GM12878 (cell line): ENCODE results near the gene NIPA2. TPM values are rescaled to one million over a fixed set of nuclear protein-coding genes. Genes with fewer than 3 reads are reported as not detected.

Experiments
- ATAC-seq: fragments of 200-7000 bp; cut with Tn5 transposase; 3 replicates; pipeline ENCODE4 v1.9.1; 2020; ENCODE audit warnings: mild to moderate bottlenecking, moderate library complexity
- BruUV-seq: library from RNA; stranded (reverse); fragments of 400-500 nt; replicated peaks from 2 replicates; lab custom pipeline; 2021; lab: Mats Ljungman, UMichigan
- CTCF ChIA-PET: fragments of 300-600 bp; sonication (Branson Sonifier 250); formaldehyde crosslinking; extraction: SDS; loops from one replicate; lab custom pipeline; 2021; ENCODE audit warnings: inconsistent platforms; lab: Yijun Ruan, JAX
- POLR2A ChIA-PET: fragments of 350-600 bp; formaldehyde crosslinking; extraction: SDS; loops from one replicate; lab custom pipeline; 2021; ENCODE audit warnings: inconsistent platforms; lab: Charles Lee
- RAD21 ChIA-PET: fragments of 300-600 bp; sonication (Branson Sonifier 250); formaldehyde crosslinking; loops from one replicate; lab custom pipeline; 2023; ENCODE audit warnings: antibody characterized with exemption; ENCODE audit not compliant: unreplicated experiment; lab: Charles Lee
- SMC1A ChIA-PET: fragments of 300-600 bp; sonication (Branson Sonifier 250); formaldehyde crosslinking; loops from one replicate; lab custom pipeline; 2023; ENCODE audit not compliant: unreplicated experiment, uncharacterized antibody; lab: Charles Lee
- DNase-seq: peaks from one replicate; pipeline ENCODE4 v3.0.0-alpha.2; 2011; ENCODE audit warnings: low read depth, low spot score
- FAIRE-seq: peaks from 3 replicates; lab custom pipeline; 2011; peaks lifted over from hg19 to GRCh38; lab: Jason Lieb, UNC
- H2AFZ ChIP-seq: 2 replicates; pipeline ENCODE4 v1.6.0; 2011; ENCODE audit warnings: low read depth, low read length, control low read depth; ENCODE audit not compliant: control insufficient read depth
- H3K27ac ChIP-seq: 2 replicates; pipeline ENCODE4 v1.5.1; 2011; ENCODE audit warnings: control low read depth; ENCODE audit not compliant: control insufficient read depth, insufficient read depth
- H3K27me3 ChIP-seq, 2 experiments: replicated peaks in 1 of 2; 2 replicates each; pipeline versions ENCODE4 v1.6.0 to v1.6.1; 2011; ENCODE audit warnings: low read length in 1 of 2; ENCODE audit not compliant: control insufficient read depth in 2 of 2, insufficient read depth in 2 of 2
- H3K36me3 ChIP-seq, 2 experiments: 2 replicates each; pipeline ENCODE4 v1.5.1; 2011; ENCODE audit warnings: low read length in 1 of 2; ENCODE audit not compliant: control insufficient read depth in 2 of 2, insufficient read depth in 2 of 2
- H3K4me1 ChIP-seq: 2 replicates; pipeline ENCODE4 v1.6.1; 2011; ENCODE audit warnings: mild to moderate bottlenecking, low read length, moderate library complexity, mixed read lengths; ENCODE audit not compliant: control insufficient read depth, insufficient read depth
- H3K4me2 ChIP-seq: 2 replicates; pipeline ENCODE4 v1.6.0; 2011; ENCODE audit warnings: control low read depth; ENCODE audit not compliant: control insufficient read depth, insufficient read depth
- H3K4me3 ChIP-seq: fragments of 200-600 bp; sonication (generic); 2 replicates; pipeline ENCODE4 v1.5.1; 2016
- H3K79me2 ChIP-seq: 2 replicates; pipeline ENCODE4 v1.6.0; 2011; ENCODE audit warnings: low read length; ENCODE audit not compliant: control insufficient read depth, insufficient read depth
- H3K9ac ChIP-seq: 2 replicates; pipeline ENCODE4 v1.8.0; 2011; ENCODE audit warnings: low read length, control low read depth, mixed read lengths; ENCODE audit not compliant: control insufficient read depth, insufficient read depth
- H3K9me3 ChIP-seq: replicated peaks from 3 replicates; pipeline ENCODE4 v1.5.1; 2011; ENCODE audit warnings: mild to moderate bottlenecking, low read length; ENCODE audit not compliant: control insufficient read depth, insufficient read depth
- H4K20me1 ChIP-seq: 2 replicates; pipeline ENCODE4 v1.6.0; 2011; ENCODE audit not compliant: control insufficient read depth, insufficient read depth
- ASH2L ChIP-seq: fragments of 300-600, 200-600 bp; sonication (generic); IDR thresholded peaks from 2 replicates; pipeline ENCODE4 v1.6.1; 2017; ENCODE audit warnings: low read depth, mild to moderate bottlenecking, borderline replicate concordance
- DPF2 ChIP-seq: fragments of 450-650 bp; IDR thresholded peaks from 2 replicates; pipeline ENCODE4 v1.6.1; 2017; ENCODE audit warnings: mild to moderate bottlenecking
- EZH2 ChIP-seq: IDR thresholded peaks from 2 replicates; pipeline ENCODE4 v1.6.1; 2012; ENCODE audit warnings: low read depth, mild to moderate bottlenecking, control low read depth, inconsistent platforms, low read length, borderline replicate concordance; ENCODE audit not compliant: control insufficient read depth
- FOXM1 ChIP-seq: IDR thresholded peaks from 2 replicates; pipeline ENCODE4 v1.6.1; 2012; ENCODE audit warnings: low read depth, mild to moderate bottlenecking, inconsistent platforms, low read length, moderate library complexity
- GATAD2B ChIP-seq: fragments of 450-650 bp; conservative IDR thresholded peaks from 2 replicates; pipeline ENCODE4 v1.6.1; 2017; ENCODE audit warnings: low read depth, mild to moderate bottlenecking, moderate library complexity
- IKZF2 ChIP-seq, 2 experiments: fragments of 450-650 bp; IDR thresholded peaks; 2 replicates each; pipeline ENCODE4 v1.6.1; 2017; ENCODE audit warnings: mild to moderate bottlenecking in 2 of 2, moderate library complexity in 2 of 2
- JUND ChIP-seq: IDR thresholded peaks from 2 replicates; pipeline ENCODE4 v1.6.1; 2012; ENCODE audit warnings: low read depth, mild to moderate bottlenecking, low read length, improper control_type of control experiment, moderate library complexity
- KLF5 ChIP-seq: fragments of 450-650 bp; IDR thresholded peaks from 2 replicates; pipeline ENCODE4 v1.6.1; 2014; ENCODE audit warnings: mild to moderate bottlenecking; ENCODE audit not compliant: partially characterized antibody
- MEF2A ChIP-seq: IDR thresholded peaks from 2 replicates; pipeline ENCODE4 v1.6.1; 2011; ENCODE audit warnings: low read depth, mild to moderate bottlenecking, low read length, moderate library complexity; ENCODE audit not compliant: insufficient read depth
- NFIC ChIP-seq: IDR thresholded peaks from 2 replicates; pipeline ENCODE4 v1.6.1; 2012; ENCODE audit warnings: low read depth, mild to moderate bottlenecking, inconsistent platforms, low read length, moderate library complexity
- RAD51 ChIP-seq: fragments of 450-650 bp; IDR thresholded peaks from 2 replicates; pipeline ENCODE4 v1.6.1; 2016; ENCODE audit warnings: moderate library complexity, mild to moderate bottlenecking, inconsistent platforms
- RCOR1 ChIP-seq: conservative IDR thresholded peaks from 2 replicates; pipeline ENCODE4 v1.6.1; 2012; ENCODE audit warnings: low read depth, low read length, improper control_type of control experiment
- SIN3A ChIP-seq: IDR thresholded peaks from 2 replicates; pipeline ENCODE4 v1.6.1; 2012; ENCODE audit warnings: low read depth, low read length, improper control_type of control experiment
- WGBS: methylation state at CpG from one replicate; pipeline ENCODE4 v1.1.6; 2016; ENCODE audit warnings: low lambda C conversion rate; ENCODE audit not compliant: insufficient replicate concordance, insufficient coverage; ENCODE audit errors: missing lambda C conversion rate; 5-methylcytosine and 5-hydroxymethylcytosine counted together
- in situ Hi-C: fragments of 300-500 bp; cut with MboI; formaldehyde crosslinking; loops from 9 replicates; pipeline ENCODE4 v1.14.3; 2018; ENCODE audit warnings: mixed read lengths
- intact Hi-C: fragments of 100-400 bp; cut with micrococcal nuclease; formaldehyde crosslinking; loops from one replicate; pipeline ENCODE4 v1.14.2; 2022; ENCODE audit not compliant: unreplicated experiment
- polyA plus RNA-seq, 11 experiments: library from polyadenylated mRNA; depleted of rRNA in 4 of 11; unstranded in 6 of 11; stranded (reverse) in 5 of 11; fragments of >200 nt; fragmentation: Nextera tagmentation in 4 of 11; fragmentation: Illumina TruSeq in 1 of 11; extraction: Ambion mirVana in 4 of 11; extraction: Trizol in 1 of 11; gene quantifications; 1 replicate in 1 of 11; 2 replicates in 10 of 11; pipeline versions ENCODE4 v1.2.1 to v1.2.3, GENCODE V29; 2011 to 2016; ENCODE audit warnings: inconsistent platforms in 2 of 11, missing spikeins in 2 of 11, low read depth in 1 of 11
- total RNA-seq, 4 experiments: library from RNA; depleted of rRNA in 3 of 4; stranded (reverse); fragments of >200 nt in 3 of 4; fragmentation: Illumina TruSeq in 1 of 4; extraction: Trizol in 1 of 4; gene quantifications; 2 replicates each; pipeline versions ENCODE4 v1.2.1 to v1.2.3, GENCODE V29; 2013 to 2021
- TF ChIP-seq, protein P1 (sequence below): fragments of 450-650 bp; IDR thresholded peaks from 2 replicates; pipeline ENCODE4 v1.6.1; 2014; ENCODE audit warnings: mild to moderate bottlenecking

Gene NIPA2
- total and polyA plus RNA-seq, 10 of the 15 experiments (the other 5 are each of a cell fraction or from before 2014, with no cell fraction given), result 24.4 to 159 (median 96.5) TPM

DNA sequence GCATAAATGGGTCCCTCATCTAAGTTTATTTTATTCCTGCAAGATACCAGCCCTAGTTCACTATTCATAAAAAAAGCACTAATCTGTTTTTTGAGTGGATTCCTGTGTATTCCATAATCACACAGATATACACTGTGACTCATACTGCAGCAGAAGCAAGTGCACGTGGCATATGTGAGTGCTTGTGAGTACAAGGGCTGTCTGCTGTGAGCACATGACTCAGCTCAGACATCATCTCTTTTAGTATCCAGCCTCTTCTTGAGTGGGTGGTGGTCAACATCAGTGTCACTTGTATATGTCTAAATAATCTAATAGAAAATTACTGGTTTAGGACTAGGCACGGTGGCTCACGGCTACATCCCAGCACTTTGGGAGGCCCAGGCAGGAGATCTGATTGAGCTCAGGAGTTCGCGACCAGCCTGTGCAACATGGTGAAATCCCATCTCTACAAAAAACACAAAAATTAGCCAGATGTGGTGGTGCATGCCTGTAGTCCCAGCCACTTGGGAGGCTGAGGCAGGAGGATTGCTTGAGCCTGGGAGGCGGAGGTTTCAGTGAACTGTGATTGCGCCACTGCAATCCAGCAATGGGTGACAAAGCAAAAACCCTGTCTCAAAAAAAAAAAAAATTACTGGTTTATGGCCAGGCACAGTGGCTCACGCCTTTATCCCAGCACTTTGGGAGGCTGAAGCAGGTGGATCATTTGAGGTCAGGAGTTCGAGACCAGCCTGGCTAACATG lies 49.8 kb downstream of the NIPA2 start:
- no peak overlapping the region for H3K9ac ChIP-seq
- H3K27me3 ChIP-seq, result no peaks in the 10 kb centered on the region
- DNase-seq (no peak), ATAC-seq (no peak), FAIRE-seq (no peak)
- no TSS peak for BruUV-seq
- intact Hi-C loops, result no loop called here
- CTCF ChIA-PET, result interaction anchor here (0.7 kb wide), 1 partner anchor 77 kb away, joined by 3 read pairs; no protein-coding TSS in a partner anchor
- WGBS, result 94% methylated on average over 9 of the region's 9 CpGs
- no peak overlapping the region for H3K4me3 ChIP-seq
- in situ Hi-C loops, result no loop called here
- no peak overlapping the region for H3K4me2 ChIP-seq
- RAD21 ChIA-PET, result no interaction called here
- H3K9me3 ChIP-seq, result no peaks in the 10 kb centered on the region
- POLR2A ChIA-PET, result no interaction called here
- H3K79me2 ChIP-seq, result no peaks in the 10 kb centered on the region
- H4K20me1 ChIP-seq, result no peaks in the 10 kb centered on the region
- H3K4me1 ChIP-seq, result no peaks in the 10 kb centered on the region
- TF ChIP-seq NFIC (no peak), MEF2A (no peak), ASH2L (no peak), DPF2 (no peak), JUND (no peak), FOXM1 (no peak), SIN3A (no peak), RAD51 (no peak), EZH2 (no peak), RCOR1 (no peak), KLF5 (no peak), IKZF2 (IDR thresholded peaks at IDR 0.05) (no peak), GATAD2B (no peak)
- TF ChIP-seq, protein P1, sequence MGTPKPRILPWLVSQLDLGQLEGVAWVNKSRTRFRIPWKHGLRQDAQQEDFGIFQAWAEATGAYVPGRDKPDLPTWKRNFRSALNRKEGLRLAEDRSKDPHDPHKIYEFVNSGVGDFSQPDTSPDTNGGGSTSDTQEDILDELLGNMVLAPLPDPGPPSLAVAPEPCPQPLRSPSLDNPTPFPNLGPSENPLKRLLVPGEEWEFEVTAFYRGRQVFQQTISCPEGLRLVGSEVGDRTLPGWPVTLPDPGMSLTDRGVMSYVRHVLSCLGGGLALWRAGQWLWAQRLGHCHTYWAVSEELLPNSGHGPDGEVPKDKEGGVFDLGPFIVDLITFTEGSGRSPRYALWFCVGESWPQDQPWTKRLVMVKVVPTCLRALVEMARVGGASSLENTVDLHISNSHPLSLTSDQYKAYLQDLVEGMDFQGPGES, result no peak
- SMC1A ChIA-PET, result no interaction called here
- no peak overlapping the region for H3K27ac ChIP-seq
- no peak overlapping the region for H2AFZ ChIP-seq
- peaks cover 4 to 6% of the 10 kb centered on the region in 2 experiments; a peak in 2 of 4 replicates for H3K36me3 ChIP-seq
